Measurements from ENCODE around the gene RNF114. TPM values are rescaled to one million over a fixed set of nuclear protein-coding genes. Genes with fewer than 3 reads are reported as not detected.

RNF114 gene
- total and polyA plus RNA-seq, 2 donors (not counting 3 experiments of a cell fraction or from before 2014, with no cell fraction given), result 45.8 to 81.7 TPM

DNA sequence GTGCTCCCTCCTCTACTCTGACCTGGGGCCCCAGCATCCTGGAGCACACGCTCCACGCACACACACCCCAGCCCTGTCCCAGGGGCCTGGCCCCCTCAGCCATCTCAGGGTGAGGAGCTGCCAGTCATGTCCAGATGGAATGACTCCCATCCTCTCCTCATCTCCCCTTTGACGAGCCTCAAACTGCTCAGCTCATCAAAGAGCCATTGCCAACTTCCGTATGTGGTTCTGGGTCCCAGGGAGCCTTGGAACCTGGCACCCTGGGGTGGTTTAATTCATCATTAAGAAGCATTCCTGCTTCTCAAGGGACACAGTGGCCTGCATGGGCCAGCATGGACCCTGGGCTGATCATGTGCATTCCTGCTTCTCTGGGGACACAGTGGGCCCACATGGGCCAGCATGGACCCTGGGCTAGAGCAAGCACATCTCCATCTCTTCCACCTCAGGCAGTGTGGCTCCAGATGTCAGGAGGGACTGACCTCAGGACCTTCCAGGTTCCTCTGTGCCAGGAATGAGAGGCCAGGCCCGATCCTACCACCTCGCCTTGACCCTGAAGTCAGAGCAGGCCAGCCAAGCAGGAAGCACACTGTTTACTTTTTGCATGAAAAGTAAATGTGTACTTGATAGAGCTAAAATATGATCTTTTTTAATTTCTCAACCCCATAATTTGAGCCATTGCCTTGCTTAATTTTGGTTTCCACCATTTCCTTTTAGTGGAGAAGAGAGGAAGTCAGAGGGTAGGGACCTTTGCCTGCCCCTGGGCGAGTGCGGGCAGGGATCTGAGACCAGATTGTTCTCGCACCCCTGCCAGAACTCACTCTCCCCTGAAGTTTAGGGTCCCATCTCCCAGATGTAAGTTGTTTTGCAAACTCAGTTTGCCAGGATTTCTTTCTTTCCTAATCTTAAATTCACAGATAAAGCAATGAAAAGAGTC is 46.9 kb upstream of the RNF114 start:
- no peaks in the 10 kb centered on the region for H3K9me1 ChIP-seq (replicated peaks; ENCODE audit: control insufficient read depth, extremely low read depth, insufficient read depth, low read length)
- no peak overlapping the region for H3K27ac ChIP-seq (ENCODE audit: insufficient read depth, low read depth, low read length)
- no peak overlapping the region for H3K4me2 ChIP-seq (ENCODE audit: insufficient read depth, low read length)
- no peaks in the 10 kb centered on the region for H3K79me2 ChIP-seq (ENCODE audit: control insufficient read depth, insufficient read depth, low read length)
- dilution Hi-C loops (cut with MboI; ENCODE audit: extremely low pct_ligation_motif_present, low sequenced_read_pairs) (no loop called here), intact Hi-C loops (cut with micrococcal nuclease) (no loop called here)
- H3K9ac ChIP-seq (replicated peaks; ENCODE audit: extremely low read depth, insufficient read depth, low read length), result no peak overlapping the region
- H3K4me1 ChIP-seq (ENCODE audit: control insufficient read depth, extremely low read depth, insufficient read depth, low read length), result peaks cover 20% of the 10 kb centered on the region
- BruUV-seq (replicated peaks), result TSS peak; percentile 11
- H3K27me3 ChIP-seq (ENCODE audit: control insufficient read depth in 2 of 2, insufficient read depth in 2 of 2, low read length in 2 of 2), result no peaks in the 10 kb centered on the region
- POLR2A ChIA-PET, result no interaction called here
- FAIRE-seq (no peak), DNase-seq (ENCODE audit: low read depth, low spot score) (no peak)
- H4K20me1 ChIP-seq (replicated peaks; ENCODE audit: control insufficient read depth, extremely low read depth, insufficient read depth, low read length), result no peaks in the 10 kb centered on the region
- H3K9me3 ChIP-seq (replicated peaks; ENCODE audit: control insufficient read depth, insufficient read depth, low read length), result no peaks in the 10 kb centered on the region
- peaks cover 0 to 5% of the 10 kb centered on the region in 2 experiments for H3K36me3 ChIP-seq (ENCODE audit: control insufficient read depth in 2 of 2, extremely low read depth in 1 of 2, insufficient read depth in 2 of 2, low read length in 2 of 2)
- H2AFZ ChIP-seq (ENCODE audit: low read depth, low read length), result no peak overlapping the region
- TF ChIP-seq EZH2 (IDR thresholded peaks at IDR 0.05; ENCODE audit: borderline replicate concordance, low read depth, low read length, severe bottlenecking), result no peak
- TF ChIP-seq, protein P1, sequence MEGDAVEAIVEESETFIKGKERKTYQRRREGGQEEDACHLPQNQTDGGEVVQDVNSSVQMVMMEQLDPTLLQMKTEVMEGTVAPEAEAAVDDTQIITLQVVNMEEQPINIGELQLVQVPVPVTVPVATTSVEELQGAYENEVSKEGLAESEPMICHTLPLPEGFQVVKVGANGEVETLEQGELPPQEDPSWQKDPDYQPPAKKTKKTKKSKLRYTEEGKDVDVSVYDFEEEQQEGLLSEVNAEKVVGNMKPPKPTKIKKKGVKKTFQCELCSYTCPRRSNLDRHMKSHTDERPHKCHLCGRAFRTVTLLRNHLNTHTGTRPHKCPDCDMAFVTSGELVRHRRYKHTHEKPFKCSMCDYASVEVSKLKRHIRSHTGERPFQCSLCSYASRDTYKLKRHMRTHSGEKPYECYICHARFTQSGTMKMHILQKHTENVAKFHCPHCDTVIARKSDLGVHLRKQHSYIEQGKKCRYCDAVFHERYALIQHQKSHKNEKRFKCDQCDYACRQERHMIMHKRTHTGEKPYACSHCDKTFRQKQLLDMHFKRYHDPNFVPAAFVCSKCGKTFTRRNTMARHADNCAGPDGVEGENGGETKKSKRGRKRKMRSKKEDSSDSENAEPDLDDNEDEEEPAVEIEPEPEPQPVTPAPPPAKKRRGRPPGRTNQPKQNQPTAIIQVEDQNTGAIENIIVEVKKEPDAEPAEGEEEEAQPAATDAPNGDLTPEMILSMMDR (IDR thresholded peaks at IDR 0.05; ENCODE audit: extremely low read depth in 1 of 2, insufficient read depth in 1 of 2, low read depth in 1 of 2, low read length in 2 of 2), result no peak
- TF ChIP-seq, protein P2, sequence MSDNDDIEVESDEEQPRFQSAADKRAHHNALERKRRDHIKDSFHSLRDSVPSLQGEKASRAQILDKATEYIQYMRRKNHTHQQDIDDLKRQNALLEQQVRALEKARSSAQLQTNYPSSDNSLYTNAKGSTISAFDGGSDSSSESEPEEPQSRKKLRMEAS (IDR thresholded peaks at IDR 0.05; ENCODE audit: insufficient read depth, insufficient read length), result no peak
- no peak for TF ChIP-seq JUN (IDR thresholded peaks at IDR 0.05; ENCODE audit: borderline replicate concordance, insufficient read depth, insufficient read length, low read depth)
- TF ChIP-seq MYC (IDR thresholded peaks at IDR 0.05; ENCODE audit: low read depth, low read length), result no peak
- no peak for TF ChIP-seq GATA2 (IDR thresholded peaks at IDR 0.05; ENCODE audit: insufficient read depth, insufficient read length, low read depth, low read length)
- no peak for TF ChIP-seq FOS (IDR thresholded peaks at IDR 0.05; ENCODE audit: borderline replicate concordance, insufficient read depth, low read length)
- TF ChIP-seq POLR2A (IDR thresholded peaks at IDR 0.05; ENCODE audit: low read depth, low read length), result no peak
- TF ChIP-seq POLR2AphosphoS5 (IDR thresholded peaks at IDR 0.05; ENCODE audit: insufficient read depth, low read depth, low read length), result no peak
- CTCF ChIA-PET, result interaction anchor here (0.6 to 6.6 kb wide), 32 partner anchors 7 to 349 kb away, joined by 3 to 69 read pairs (median 5); no protein-coding TSS in a partner anchor
- no peak overlapping the region for H3K4me3 ChIP-seq (replicated peaks in 1 of 3; ENCODE audit: insufficient read depth in 1 of 3, low read depth in 1 of 3, low read length in 3 of 3)

All from endothelial cell of umbilical vein (primary cell).